Upper lobe of left lung (tissue), 4 donors: ENCODE measurements around the gene MAP3K12.

ENCODE experiments used
- POLR2A ChIP-seq, 4 donors: fragments of 450-650 bp; IDR thresholded peaks; one replicate each; pipeline ENCODE4 v1.5.1; 2016 to 2017; ENCODE audit warnings: antibody characterized with exemption in 4 of 4, mild to moderate bottlenecking in 2 of 4
- TF ChIP-seq, protein P1 (sequence below), 6 experiments: fragments of 450-650 bp in 4 of 6; fragments of 200-600 bp in 2 of 6; sonication (generic) in 2 of 6; IDR thresholded peaks; one replicate each; pipeline ENCODE4 v1.5.1; 2016 to 2019; ENCODE audit warnings: antibody characterized with exemption in 6 of 6

GRCh38 chr12:53480491-53481442, 18.5 kb downstream of the MAP3K12 start:
- TF ChIP-seq, protein P1, sequence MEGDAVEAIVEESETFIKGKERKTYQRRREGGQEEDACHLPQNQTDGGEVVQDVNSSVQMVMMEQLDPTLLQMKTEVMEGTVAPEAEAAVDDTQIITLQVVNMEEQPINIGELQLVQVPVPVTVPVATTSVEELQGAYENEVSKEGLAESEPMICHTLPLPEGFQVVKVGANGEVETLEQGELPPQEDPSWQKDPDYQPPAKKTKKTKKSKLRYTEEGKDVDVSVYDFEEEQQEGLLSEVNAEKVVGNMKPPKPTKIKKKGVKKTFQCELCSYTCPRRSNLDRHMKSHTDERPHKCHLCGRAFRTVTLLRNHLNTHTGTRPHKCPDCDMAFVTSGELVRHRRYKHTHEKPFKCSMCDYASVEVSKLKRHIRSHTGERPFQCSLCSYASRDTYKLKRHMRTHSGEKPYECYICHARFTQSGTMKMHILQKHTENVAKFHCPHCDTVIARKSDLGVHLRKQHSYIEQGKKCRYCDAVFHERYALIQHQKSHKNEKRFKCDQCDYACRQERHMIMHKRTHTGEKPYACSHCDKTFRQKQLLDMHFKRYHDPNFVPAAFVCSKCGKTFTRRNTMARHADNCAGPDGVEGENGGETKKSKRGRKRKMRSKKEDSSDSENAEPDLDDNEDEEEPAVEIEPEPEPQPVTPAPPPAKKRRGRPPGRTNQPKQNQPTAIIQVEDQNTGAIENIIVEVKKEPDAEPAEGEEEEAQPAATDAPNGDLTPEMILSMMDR (IDR thresholded peaks at IDR 0.05) = no peak
- no peak for TF ChIP-seq POLR2A (IDR thresholded peaks at IDR 0.05)
